ENCODE data around the gene IRX3.

Gene IRX3

GRCh38 chr16:54286366-54287130 lies at the start of gene IRX3:
TSS of gene IRX3 (minus strand) at chr16:54286787. CDS start at chr16:54286050, 737 bp downstream.
- no peak for DNase-seq

DNA sequence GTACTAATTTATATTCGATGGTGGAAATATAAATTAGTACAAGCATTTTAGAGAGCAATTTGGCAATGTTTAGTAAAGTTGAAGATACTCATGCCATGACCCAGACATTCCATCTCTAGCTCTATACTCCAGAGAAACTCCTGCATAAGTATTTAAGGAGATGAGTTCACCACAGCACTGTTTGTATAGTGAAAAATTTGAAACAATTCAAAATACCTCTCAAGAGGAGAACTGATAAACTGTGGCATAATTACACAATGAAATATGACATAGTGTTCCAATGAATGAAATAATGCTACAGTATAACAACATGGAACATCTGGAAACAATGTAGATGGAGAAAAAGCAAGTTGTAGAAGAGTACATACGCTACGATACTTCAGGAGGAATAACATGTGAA lies 48.6 kb upstream of the IRX3 start:
- no peak for DNase-seq

- DNase-seq = no peak
Observed at GRCh38 chr16:54334208-54334607, 47.6 kb upstream of the IRX3 start.

DNA sequence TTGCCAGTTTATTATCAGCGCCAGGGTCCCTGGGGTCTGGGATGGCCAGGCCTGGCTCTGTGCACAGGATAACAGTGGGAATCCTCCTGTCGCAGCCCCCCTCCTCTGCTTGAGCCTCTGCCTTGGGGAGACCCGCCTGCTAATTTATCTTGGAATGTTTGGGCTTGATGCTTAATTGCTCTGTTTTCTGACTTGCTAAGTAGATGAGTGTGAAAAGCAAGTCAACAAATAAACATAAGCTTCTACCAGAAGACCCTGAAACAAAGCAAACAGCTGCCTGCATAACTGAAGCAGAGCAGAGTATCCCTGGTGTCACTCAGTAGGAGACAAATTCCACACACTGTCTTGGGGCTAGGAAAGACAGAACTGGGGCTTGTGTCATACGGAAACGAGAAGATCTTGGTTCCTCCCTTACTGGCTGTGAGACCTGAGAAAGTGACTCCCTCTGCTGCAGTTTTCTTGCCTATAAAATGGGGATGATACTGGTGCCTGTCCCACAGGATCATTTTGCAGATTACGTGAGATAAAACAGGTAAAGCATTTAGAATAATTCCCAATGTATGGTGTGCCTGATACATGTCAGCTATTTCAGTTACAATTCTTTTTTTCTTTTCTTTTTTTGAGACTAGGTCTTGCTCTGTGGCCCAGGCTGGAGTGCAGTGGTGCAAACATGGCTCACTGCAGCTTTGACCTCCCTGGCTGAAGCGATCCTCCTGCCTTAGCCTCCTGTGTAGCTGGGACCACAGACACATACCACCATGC lies 44.8 kb upstream of the IRX3 start:
- DNase-seq = no peak

GRCh38 chr16:54327609-54328008 lies 41.0 kb upstream of the IRX3 start:
- no peak for DNase-seq

GRCh38 chr16:54326266-54326662 lies 39.7 kb upstream of the IRX3 start:
- DNase-seq = no peak

DNA sequence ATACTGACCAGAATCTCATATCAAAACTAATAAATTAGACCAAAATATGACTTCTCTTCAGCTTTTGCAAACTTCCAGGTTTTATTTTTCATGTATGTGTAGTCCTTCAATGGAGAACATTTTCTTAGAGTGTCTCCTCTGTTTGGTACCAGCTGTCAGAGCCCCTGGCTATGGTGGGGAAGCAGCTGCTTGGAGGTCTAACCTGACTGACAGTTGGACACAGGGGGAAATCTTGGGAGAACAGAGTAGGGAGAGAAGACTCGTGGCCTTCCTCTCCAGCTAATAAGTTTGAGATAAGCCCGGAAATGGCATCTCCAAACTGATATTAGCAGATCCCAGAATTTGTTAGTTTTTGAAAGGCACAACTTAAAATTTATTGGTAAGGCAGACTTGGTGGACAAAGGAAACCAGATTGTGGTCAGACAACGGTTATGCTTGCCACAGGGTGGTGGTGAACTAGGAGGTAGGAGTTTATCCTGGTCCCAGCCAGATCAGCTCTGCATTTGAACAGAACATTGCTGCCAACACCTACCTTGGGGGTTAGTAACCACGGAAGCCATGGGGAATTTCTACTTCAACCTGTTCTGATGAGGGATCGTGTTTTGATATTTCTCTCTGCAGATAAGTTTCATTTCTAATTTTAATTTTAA lies 39.2 kb upstream of the IRX3 start:
- DNase-seq = no peak

- DNase-seq = no peak
Observed at GRCh38 chr16:54324716-54325115, 38.1 kb upstream of the IRX3 start.

GRCh38 chr16:54320697-54321340 lies 34.2 kb upstream of the IRX3 start:
- DNase-seq = no peak

DNA sequence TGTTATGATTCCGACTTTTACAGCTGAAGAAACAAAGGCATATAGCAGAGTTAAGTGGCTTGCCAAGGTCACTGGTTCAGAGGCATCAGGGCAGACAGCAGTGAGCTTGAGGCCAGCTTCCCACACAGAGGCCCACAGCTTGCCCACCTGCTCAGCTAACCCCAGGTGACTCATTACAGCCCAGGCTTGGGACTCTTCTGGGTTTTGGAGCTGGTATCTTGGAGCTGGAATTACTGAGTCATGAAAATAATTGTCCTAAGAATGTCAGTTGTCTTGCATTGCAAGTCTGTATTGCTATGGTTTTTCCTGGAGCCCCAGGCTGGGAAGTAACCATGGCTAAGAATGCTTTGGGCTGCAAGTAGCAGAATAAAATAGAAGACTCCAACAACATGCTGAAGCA lies 32.4 kb upstream of the IRX3 start:
- no peak for DNase-seq

- no peak for DNase-seq
Observed at GRCh38 chr16:54317101-54317611, 30.6 kb upstream of the IRX3 start.

DNA sequence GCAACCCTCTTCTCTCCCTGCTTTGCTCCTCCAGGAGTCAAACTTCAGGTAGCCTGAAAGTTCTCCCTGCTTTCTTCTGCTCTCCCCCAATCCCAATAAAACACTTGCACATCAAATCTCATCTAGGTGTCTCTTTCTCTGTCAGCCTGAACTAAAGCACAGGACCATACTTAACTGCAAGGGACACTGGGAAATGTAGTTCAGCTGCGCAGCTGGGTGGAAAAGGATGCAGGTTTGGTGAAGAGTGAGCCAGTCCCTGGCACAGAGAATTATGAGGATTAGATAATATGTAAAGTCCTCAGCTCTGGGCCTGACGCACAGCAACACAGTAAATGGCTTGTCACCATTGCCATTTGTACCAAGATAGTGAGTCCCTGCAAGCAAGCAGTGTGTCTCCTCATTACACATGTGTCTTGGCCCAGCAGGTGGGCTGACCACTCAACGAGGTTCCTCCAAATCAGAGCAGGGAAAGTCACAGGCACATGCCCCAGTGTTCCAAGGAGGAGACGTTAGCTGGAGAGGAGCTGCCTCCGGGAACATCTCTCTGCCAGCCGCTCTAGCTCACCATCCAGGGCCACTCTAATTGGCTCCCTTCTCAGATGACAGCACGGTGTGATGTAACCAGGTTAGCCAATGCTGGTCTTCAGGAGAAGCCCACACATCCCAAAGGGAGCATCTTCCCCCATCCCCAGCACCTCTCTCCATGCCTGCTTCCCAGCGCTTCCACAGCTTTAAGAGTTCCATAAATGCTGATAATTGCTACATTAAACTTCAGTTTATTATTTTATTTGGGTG lies 29.7 kb upstream of the IRX3 start:
- no peak for DNase-seq

DNA sequence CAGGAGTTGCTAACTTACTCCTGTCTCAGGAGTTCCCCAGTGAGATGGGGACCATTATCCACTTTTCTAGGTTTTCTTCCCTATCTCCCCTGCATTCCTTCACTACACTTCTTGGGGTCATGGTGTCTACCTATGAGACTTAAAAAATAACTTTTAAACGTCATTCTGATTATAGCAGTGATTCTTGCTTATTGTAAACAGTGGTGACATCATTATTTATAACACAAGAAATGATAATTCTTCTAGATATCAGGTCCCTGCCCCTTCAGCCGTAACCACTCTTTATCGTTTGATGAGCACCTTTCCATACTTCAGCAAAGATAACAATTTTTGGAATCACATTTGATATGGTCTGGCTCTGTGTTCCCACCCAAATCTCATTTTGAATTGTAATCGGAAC lies 27.2 kb upstream of the IRX3 start:
- no peak for DNase-seq

GRCh38 chr16:54312502-54312991 lies 26.0 kb upstream of the IRX3 start:
- DNase-seq = no peak

DNA sequence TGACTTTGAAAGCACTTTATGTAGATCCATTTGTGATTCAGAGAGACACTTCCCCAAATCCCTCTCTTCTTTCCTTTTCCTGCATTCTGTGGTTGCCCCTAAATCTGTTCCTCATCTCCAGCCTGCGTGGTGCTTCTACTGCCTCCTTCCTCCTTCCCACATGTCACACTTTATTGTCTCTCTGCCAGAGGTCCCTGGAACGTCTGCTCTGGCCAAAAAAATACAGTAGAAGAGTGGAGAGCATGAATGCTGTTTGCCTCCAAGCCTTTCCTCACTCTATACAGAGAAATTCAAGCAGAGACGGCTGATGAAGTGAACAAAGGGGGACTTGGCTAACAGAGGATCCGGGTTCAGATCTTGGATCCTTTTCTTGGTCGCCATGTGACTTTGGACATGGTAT lies 22.8 kb upstream of the IRX3 start:
- DNase-seq = no peak

- DNase-seq = no peak
Observed at GRCh38 chr16:54305080-54305479, 18.5 kb upstream of the IRX3 start.

- DNase-seq = no peak
Observed at GRCh38 chr16:54303613-54304012, 17.0 kb upstream of the IRX3 start.

DNA sequence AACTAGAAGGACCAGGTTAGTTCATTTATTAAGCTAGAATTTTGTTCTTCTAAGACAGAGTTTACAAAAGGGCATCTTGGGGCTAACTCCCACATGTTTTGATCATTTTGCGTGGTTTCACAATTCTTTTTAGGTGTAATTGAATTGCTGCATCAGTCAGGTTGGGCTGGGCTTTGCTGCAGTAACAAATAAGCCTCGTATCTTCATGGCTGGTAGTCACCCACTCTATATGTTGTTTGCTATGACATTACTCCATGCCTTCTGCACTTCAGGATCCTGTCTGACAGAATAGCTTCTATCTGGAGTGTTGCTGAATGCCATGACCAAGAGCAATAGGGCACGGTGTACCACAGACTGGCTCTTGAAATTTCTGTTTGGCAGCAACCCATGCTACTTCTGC lies 10.6 kb upstream of the IRX3 start:
- DNase-seq = no peak

- no peak for DNase-seq
Observed at GRCh38 chr16:54296543-54296942, 10.0 kb upstream of the IRX3 start.

GRCh38 chr16:54291656-54292487 lies 5.3 kb upstream of the IRX3 start:
- no peak for DNase-seq
